Liver (tissue), 9 donors: ENCODE data around the gene NUB1. TPM values are rescaled to one million over a fixed set of nuclear protein-coding genes. Genes with fewer than 3 reads are reported as not detected.

ENCODE experiments used
- DNase-seq: peaks from one replicate; pipeline ENCODE4 v3.0.0-alpha.2; 2017; ENCODE audit warnings: low spot score
- H3K27ac ChIP-seq, 2 donors: one replicate each; pipeline ENCODE4 v1.7.0; 2013; ENCODE audit warnings: inconsistent platforms in 2 of 2, low read length in 2 of 2, control low read depth in 1 of 2, low read depth in 1 of 2, mild to moderate bottlenecking in 1 of 2
- H3K27me3 ChIP-seq, 4 donors: one replicate each; pipeline versions ENCODE4 v1.6.1 to v1.7.0; 2013; ENCODE audit warnings: low read length in 3 of 4, inconsistent platforms in 1 of 4, mild to moderate bottlenecking in 1 of 4, moderate library complexity in 1 of 4; ENCODE audit not compliant: control insufficient read depth in 4 of 4, insufficient read depth in 4 of 4
- H3K36me3 ChIP-seq, 4 donors: one replicate each; pipeline versions ENCODE4 v1.6.1 to v1.7.0; 2013; ENCODE audit warnings: low read length in 3 of 4, mild to moderate bottlenecking in 3 of 4, low read depth in 1 of 4, moderate library complexity in 1 of 4; ENCODE audit not compliant: control insufficient read depth in 4 of 4, insufficient read depth in 3 of 4
- H3K4me1 ChIP-seq, 4 donors: one replicate each; pipeline versions ENCODE4 v1.6.1 to v1.7.0; 2013; ENCODE audit warnings: low read length in 3 of 4, mild to moderate bottlenecking in 3 of 4, moderate library complexity in 1 of 4; ENCODE audit not compliant: control insufficient read depth in 4 of 4, insufficient read depth in 4 of 4
- H3K4me3 ChIP-seq, 3 donors: one replicate each; pipeline versions ENCODE4 v1.6.1 to v1.7.0; 2013; ENCODE audit warnings: low read length in 3 of 3, control low read depth in 1 of 3, low read depth in 1 of 3, mild to moderate bottlenecking in 1 of 3
- H3K9ac ChIP-seq, 2 donors: one replicate each; pipeline ENCODE4 v1.7.0; 2013; ENCODE audit warnings: low read length in 2 of 2, mild to moderate bottlenecking in 2 of 2, moderate library complexity in 2 of 2, control low read depth in 1 of 2, low read depth in 1 of 2
- H3K9me3 ChIP-seq, 4 donors: one replicate each; pipeline versions ENCODE4 v1.6.1 to v1.7.0; 2013; ENCODE audit warnings: low read length in 3 of 4; ENCODE audit not compliant: control insufficient read depth in 4 of 4
- ATF3 ChIP-seq: IDR thresholded peaks from 2 replicates; pipeline ENCODE4 v1.6.1; 2016; ENCODE audit warnings: antibody characterized with exemption
- CTCF ChIP-seq: fragments of 150-350 bp; IDR thresholded peaks from 2 replicates; pipeline ENCODE4 v1.5.1; 2017; ENCODE audit warnings: improper control_type of control experiment, low read depth, low read length; ENCODE audit not compliant: missing input control
- EGR1 ChIP-seq, 2 donors: IDR thresholded peaks; 2 replicates each; pipeline ENCODE4 v1.6.1; 2016 to 2018; ENCODE audit warnings: antibody characterized with exemption in 2 of 2, low read depth in 2 of 2
- FOXA1 ChIP-seq: IDR thresholded peaks from 2 replicates; pipeline ENCODE4 v1.6.1; 2016; ENCODE audit warnings: antibody characterized with exemption
- FOXA2 ChIP-seq: IDR thresholded peaks from 2 replicates; pipeline ENCODE4 v1.6.1; 2016; ENCODE audit warnings: antibody characterized with exemption
- GABPA ChIP-seq, 2 donors: IDR thresholded peaks in 1 of 2; conservative IDR thresholded peaks in 1 of 2; 2 replicates each; pipeline ENCODE4 v1.6.1; 2016; ENCODE audit warnings: antibody characterized with exemption in 2 of 2, mild to moderate bottlenecking in 1 of 2, moderate library complexity in 1 of 2
- HNF4A ChIP-seq, 2 donors: conservative IDR thresholded peaks; 2 replicates each; pipeline ENCODE4 v1.6.1; 2016; ENCODE audit warnings: antibody characterized with exemption in 2 of 2, mild to moderate bottlenecking in 2 of 2
- HNF4G ChIP-seq: IDR thresholded peaks from 2 replicates; pipeline ENCODE4 v1.6.1; 2016; ENCODE audit warnings: antibody characterized with exemption
- JUND ChIP-seq, 2 donors: IDR thresholded peaks; 2 replicates each; pipeline ENCODE4 v1.6.1; 2016; ENCODE audit warnings: antibody characterized with exemption in 2 of 2
- MAX ChIP-seq: IDR thresholded peaks from 2 replicates; pipeline ENCODE4 v1.6.1; 2016; ENCODE audit warnings: antibody characterized with exemption
- NR2F2 ChIP-seq: IDR thresholded peaks from 2 replicates; pipeline ENCODE4 v1.6.1; 2016; ENCODE audit warnings: antibody characterized with exemption
- TAF1 ChIP-seq: conservative IDR thresholded peaks from 2 replicates; pipeline ENCODE4 v1.6.1; 2016; ENCODE audit warnings: antibody characterized with exemption, mild to moderate bottlenecking
- ZBTB33 ChIP-seq: IDR thresholded peaks from 2 replicates; pipeline ENCODE4 v1.6.1; 2016; ENCODE audit warnings: antibody characterized with exemption
- WGBS: extraction: QIAGEN DNeasy Blood & Tissue Kit; methylation state at CpG from one replicate; pipeline ENCODE4 v1.1.7; 2013; 5-methylcytosine and 5-hydroxymethylcytosine counted together
- polyA plus RNA-seq, 2 donors: library from polyadenylated mRNA; stranded (reverse) in 1 of 2; unstranded in 1 of 2; fragments of 200-250 nt in 1 of 2; fragments of >200 nt in 1 of 2; fragmentation: Nextera tagmentation in 1 of 2; extraction: Ambion mirVana in 1 of 2; gene quantifications; one replicate each; pipeline versions ENCODE4 v1.2.1 to v1.2.3, GENCODE V29; 2013 to 2015
- total RNA-seq, 2 donors: library from RNA; depleted of rRNA; stranded (reverse); fragments of >200 nt; gene quantifications; one replicate each; pipeline ENCODE4 v1.2.3, GENCODE V29; 2014
- donor health status: healthy.
- donor health status: healthy.
- donor health status: healthy.
- donor health status: healthy.
- donor health status: healthy.

The NUB1 gene
- total and polyA plus RNA-seq, 4 donors: 14.0 to 27.9 (median 18.8) TPM

- no peak overlapping the region for H3K4me3 ChIP-seq
- H3K36me3 ChIP-seq: no peaks in the 10 kb centered on the region
- peaks cover 0 to 2% (median 0%) of the 10 kb centered on the region in 4 donors for H3K4me1 ChIP-seq
- H3K27ac ChIP-seq: no peak overlapping the region
- no peak overlapping the region for H3K9ac ChIP-seq
- WGBS: 98% methylated on average over 2 of the region's 2 CpGs
- no peaks in the 10 kb centered on the region for H3K9me3 ChIP-seq
- TF ChIP-seq EGR1 (IDR thresholded peaks at IDR 0.05; ENCODE audit: low read depth in 2 of 2) (no peak), FOXA2 (no peak), NR2F2 (no peak), ATF3 (no peak), CTCF (no peak), FOXA1 (no peak), JUND (IDR thresholded peaks at IDR 0.05) (no peak)
- DNase-seq: no peak
- no peaks in the 10 kb centered on the region for H3K27me3 ChIP-seq
These were observed 4.3 kb upstream of the NUB1 start for GRCh38 chr7:151337346-151337745.

- Histone ChIP-seq H3K4me3 (no peak overlapping the region), H3K9me3 (no peaks in the 10 kb centered on the region), H3K27ac (no peak overlapping the region), H3K27me3 (no peaks in the 10 kb centered on the region), H3K9ac (no peak overlapping the region), H3K36me3 (peaks cover 0 to 2% (median 0%) of the 10 kb centered on the region in 4 donors), H3K4me1 (peaks cover 1 to 13% (median 7%) of the 10 kb centered on the region in 4 donors)
- 97% methylated on average over 3 of the region's 3 CpGs for WGBS
- DNase-seq: no peak
- no peak for TF ChIP-seq MAX
- no peak for TF ChIP-seq GABPA (IDR thresholded peaks at IDR 0.05 in 1 of 2, conservative IDR thresholded peaks at IDR 0.05 in 1 of 2)
- TF ChIP-seq CTCF: no peak
- TF ChIP-seq HNF4A (conservative IDR thresholded peaks at IDR 0.05): no peak
- no peak for TF ChIP-seq HNF4G
- no peak for TF ChIP-seq ATF3
- TF ChIP-seq TAF1: no peak
- TF ChIP-seq ZBTB33: no peak
These were observed 2.8 kb upstream of the NUB1 start for GRCh38 chr7:151338809-151339208.
